GM18858 (cell line): Measurements from ENCODE around the gene UAP1.

Experiments
- ATAC-seq: cut with Tn5 transposase; IDR thresholded peaks from one replicate; pipeline ENCODE4 v1.9.1; 2021; ENCODE audit not compliant: unreplicated experiment

UAP1 gene

DNA sequence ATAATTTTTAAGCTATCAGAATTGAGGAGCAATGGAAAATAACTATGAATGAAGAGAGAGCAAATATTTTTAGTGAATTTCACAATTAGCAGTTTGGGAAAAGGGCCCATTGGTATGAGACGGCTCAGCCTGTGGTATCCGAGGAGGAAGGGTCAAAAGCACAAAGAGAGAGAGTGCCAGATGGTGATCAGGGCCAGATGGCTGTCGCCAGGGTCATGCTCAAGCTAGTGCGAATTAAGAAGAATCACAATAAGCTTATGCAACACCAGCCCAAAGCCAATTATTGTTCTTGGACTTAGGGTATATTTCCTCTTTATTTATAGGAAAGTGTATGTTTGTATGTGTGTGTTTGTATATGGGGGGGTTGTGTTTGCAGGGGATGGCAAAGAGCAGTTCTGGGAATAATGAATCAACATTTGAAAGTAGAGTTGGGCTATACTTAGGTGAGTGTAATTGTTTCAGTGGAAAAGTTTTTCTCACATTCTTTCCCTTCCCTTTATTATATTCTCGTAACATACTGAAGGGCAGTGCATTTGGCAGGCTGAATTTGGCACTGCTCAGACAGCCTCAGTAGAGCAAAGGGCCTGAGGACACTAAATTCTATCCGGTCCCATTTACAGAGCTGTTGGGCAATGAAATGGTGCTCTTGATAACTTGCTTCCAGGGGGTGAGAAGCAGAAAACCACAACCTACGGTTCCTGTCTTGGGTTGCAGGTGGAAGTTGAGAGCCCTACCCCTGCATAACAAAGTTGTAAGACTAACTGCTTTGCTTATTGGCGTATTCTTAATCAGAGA lies 51.3 kb downstream of the UAP1 start:
- ATAC-seq = no peak

- no peak for ATAC-seq
Observed at GRCh38 chr1:162616848-162617247, 55.3 kb downstream of the UAP1 start.

- no peak for ATAC-seq
Observed at GRCh38 chr1:162617513-162617912, 56.0 kb downstream of the UAP1 start.

DNA sequence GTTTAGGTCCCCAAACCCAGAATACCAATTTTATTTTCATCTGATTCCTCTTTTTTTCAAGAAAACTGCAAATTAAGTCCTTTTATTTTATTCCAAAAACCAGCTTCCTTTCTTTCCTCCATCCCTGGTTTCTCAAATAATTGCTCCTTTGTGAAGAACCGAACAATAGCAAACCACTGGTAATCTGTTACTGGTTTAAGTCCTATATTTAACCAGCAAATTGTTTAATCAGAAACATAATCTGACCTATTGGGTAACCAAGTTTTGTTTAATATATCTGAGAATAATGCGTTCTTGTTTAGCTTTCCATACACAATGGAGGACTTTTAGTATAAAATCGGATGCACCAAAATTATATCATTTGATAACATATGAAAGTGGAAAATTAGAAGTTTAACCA lies 57.6 kb downstream of the UAP1 start:
- ATAC-seq = no peak

DNA sequence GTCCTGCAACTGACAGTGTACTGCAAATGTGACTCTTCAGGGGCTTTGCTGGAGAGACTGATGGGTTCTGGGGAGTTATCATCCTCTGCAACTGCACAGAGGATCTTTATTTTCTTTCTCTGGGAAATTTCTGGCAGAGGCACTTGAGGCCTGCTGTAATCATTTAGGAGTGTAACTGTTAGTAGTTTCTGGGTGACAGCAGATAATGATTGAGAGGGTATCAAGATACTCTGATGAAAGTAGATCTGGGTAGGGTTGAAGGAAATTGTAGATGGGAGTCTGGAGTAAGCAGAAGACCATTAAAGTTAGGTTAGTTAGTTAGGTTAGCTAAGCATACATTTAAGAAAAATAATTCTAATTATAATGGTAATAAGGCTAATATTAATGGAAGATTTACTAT lies 59.7 kb downstream of the UAP1 start:
- no peak for ATAC-seq

DNA sequence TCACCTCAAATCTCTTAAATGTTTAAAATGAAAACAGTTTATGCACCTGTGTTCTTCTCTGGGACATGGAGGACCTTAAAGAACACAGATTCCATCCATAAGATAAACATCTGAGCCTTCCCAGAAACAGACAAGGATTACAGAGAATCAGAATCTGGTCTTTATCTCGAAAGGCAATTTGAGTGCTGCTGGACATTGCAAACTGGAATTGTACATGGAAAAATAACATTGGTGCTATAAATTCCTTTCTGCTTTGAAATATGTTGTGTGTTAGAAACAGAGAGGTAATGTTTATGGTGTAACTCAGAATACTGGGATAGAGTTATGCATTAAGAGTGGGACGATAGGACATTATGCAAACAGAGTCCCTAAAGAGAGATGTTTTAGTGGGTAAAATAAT lies 64.2 kb downstream of the UAP1 start:
- ATAC-seq = no peak

DNA sequence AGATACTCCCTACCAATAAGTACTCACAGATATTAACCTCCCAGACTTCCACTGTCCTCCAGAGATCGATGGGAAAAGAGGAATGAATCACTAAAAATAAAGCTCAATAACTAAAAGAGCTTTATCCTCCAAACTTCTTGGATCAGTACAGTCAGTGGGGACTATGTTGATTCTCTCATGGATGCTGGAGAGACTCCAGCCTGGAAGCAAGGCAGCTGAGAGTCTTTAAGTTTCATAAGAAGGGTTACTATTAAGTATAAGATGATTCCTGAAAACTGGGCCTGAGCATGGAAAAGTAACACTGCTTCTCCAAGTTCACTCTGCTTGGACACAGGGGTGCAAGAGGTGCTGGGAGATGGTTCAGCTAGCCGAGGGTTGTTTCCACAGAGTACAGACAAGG lies 64.6 kb downstream of the UAP1 start:
- ATAC-seq = no peak

DNA sequence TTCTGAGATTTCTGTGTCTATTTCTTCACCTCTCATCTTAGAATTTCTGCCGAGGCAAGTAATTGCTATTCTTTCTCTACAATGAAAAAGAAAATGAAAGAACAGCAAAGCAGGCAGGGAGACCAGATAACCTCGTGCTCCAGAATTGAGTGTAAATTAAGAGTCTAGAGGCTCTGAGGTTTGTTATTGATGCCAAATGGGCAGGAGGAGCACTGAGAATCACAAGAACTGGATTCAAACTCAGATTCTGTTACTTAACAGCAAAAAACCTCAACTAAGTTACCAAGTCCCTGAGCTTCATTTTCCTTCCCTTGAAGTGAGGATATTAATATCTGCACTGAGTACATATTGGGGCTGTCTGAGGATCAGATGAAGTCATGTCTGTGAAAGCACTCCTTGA lies 65.2 kb downstream of the UAP1 start:
- ATAC-seq = no peak

DNA sequence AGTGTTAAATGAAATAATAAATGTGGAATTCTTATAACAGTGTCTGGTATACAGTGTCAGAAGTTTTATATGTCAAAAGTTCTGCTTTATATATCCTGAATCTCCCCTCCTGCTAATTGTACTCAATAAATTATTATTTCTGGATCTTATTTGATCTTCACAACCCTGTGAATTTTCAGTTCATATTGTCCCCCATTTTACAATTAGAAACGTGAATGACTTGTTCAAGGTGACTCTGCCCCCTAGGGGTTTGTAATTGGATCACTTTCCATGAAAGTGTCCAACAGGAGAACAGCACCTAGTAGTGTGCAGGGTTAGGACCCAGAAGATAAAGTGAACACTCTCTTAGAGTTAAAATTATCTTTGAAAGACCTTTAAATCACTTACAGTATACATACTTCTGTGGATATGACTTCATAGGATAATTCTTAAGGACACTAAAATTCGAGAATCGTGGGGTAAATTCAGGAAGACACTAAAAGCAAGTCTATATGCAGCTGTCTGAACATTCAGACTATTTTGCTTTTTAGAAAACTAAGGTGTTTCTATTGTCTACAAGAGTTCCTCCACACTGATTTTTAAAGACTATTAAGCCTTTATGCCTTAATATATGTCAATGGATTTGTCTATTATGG lies 66.3 kb downstream of the UAP1 start:
- ATAC-seq = no peak

DNA sequence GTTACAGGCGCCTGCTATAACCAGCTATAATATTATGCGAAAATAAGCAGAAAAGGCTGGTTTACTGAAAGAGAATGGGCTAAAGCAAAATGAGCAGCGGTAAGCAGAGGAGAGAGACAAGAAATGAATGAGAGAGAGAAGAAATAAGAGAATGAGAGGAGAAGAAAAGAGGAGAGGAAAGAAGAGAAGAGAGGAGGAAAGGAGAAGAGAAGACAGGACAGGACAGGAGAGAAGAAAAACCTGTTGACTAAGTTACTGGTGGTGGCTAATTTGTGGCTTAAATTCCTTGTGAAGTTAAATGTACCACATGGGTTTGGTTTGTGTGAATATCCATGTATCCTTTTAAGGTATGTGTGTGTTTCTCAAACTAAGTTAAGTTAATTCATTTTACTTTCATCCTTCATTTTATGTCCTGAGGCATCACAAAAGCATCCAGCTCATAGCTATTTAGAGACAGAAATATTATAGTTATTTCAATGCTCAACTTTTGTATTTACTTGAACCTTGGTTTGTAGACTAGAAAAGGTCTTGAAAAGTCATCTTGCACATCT lies 67.6 kb downstream of the UAP1 start:
- no peak for ATAC-seq

DNA sequence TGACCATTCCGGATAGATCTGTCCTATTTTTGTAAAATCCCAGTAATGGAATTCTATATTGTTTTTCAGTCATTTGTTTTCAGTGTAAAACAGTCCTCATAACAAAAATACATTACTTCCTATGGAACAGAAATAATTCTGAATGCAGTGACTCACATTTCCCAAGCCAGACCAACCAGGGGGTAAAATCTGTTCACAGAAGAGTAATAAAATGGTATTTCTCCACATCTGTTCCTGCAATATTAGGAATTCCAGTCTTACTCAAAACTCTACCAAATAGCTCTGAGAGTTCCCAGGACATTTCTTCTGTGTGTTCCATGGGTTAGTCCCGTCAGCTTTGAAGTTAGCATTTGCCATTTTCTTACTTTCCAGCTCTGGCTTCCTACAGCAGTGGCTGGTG lies 68.1 kb downstream of the UAP1 start:
- ATAC-seq = no peak

DNA sequence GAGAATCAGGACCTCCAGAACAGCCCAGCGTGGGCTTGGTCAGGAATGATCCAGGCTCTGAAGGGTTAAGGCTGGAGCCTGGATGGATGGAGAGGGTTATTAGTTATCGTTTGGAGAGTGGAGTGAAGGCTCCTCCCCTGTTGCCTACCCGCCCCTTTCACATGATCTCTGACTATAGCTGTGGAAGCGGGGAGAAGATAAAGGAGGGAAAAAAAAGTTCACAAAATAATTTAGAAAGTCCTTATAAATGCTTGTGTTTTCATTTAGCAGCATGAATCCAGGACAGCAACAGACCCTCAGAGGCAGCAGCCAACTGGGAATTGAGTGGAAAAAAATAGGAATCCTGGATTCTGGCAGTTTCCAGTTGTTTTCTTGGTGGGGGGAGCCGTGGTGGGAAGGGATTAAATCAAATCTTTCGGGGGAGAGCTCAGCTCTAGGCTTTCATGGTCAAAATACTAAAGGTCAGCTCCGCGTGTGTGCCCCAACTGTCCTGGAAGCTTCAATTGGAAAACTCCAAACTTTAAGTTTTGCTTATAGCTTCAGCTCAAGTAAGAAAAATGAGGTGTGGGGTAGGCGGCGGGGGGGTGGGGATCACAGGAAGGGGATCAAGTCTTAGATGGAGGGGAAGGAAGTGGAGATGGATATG lies 70.1 kb downstream of the UAP1 start:
- no peak for ATAC-seq

DNA sequence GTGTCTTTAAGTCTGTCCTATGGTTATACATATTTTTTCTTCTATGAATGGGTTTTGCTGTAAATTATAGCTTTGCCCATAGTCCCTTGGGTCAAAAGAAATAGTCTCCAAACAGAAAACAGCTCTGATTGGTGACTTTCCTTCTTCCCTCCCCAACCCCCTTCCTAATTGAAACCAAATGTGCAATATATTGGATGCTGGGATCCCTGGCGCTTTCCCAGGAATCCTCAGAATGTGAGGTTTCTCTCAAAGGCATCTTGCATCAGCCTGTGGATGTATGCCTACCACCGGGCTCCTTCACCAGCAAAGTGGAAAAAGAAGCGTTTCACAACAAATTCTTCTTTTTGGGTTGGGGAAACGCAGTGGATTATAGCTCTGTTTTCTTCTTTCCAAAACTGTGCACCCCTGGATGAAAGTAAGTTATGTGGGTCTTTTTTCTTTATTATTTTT lies 70.7 kb downstream of the UAP1 start, which contains the start of gene DDR2:
Gene DDR2 (plus strand): TSS at position 248 of the 450 bp plus-strand sequence. CDS start 86,600 bp downstream, outside the sequence.
- ATAC-seq = no peak

GRCh38 chr1:162632698-162633080 lies 71.2 kb downstream of the UAP1 start:
- no peak for ATAC-seq

DNA sequence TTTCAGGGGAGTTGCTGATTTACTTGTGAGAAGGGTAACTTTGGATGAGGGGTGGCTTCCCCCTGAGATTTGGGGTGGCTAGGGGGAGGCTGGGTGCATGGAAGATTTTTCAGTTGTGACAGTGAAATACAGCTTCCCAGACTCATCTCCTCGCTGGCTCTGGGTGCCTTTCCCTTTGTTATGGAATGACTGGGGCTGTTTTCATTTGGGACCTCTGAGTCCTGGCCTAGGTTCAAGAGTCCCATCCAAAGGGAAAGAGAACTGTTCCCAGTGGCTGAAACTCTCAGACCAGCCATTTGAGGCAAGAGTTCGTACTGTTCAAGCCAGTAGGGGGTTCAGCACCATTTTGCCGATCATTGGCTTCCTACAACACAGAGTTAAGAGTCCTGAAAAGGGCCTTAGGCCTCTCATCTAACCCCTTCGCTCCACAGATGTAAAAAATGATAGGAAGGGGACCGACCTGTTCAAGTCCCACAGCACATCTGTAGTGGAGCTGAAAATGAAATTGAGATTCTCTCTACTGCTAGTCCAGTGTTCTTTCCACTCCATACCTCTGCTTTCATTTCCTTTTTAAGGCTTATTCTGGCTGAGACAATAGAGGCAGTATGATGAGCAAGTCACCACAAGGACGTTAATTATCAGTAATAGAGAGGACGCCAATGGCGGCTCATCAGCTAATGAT lies 71.7 kb downstream of the UAP1 start:
- peak; percentile 60 for ATAC-seq

- ATAC-seq = no peak
Observed at GRCh38 chr1:162635418-162635817, 73.9 kb downstream of the UAP1 start.

- no peak for ATAC-seq
Observed at GRCh38 chr1:162639718-162640117, 78.2 kb downstream of the UAP1 start.

DNA sequence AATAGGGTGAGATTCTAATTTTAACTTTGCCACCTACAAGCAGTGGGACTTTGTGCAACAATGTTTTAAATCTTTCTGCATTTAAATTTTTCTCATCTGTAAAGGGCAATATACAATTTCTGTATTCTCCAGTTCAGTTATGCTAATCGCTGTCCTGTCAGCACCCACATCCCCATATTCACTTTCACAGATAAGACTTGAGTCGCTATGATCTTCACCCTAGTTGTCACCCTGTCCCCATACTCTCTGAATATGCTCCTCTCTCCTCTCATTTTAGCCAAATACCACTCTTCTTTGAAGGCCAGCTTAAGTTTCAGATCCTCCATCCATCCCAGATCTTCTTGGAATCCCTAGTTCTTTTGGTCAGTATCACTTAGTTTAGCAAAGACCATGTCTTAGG lies 79.6 kb downstream of the UAP1 start:
- ATAC-seq = no peak

- no peak for ATAC-seq
Observed at GRCh38 chr1:162644986-162645314, 83.4 kb downstream of the UAP1 start.

GRCh38 chr1:162645666-162646065 lies 84.1 kb downstream of the UAP1 start:
- ATAC-seq = no peak

- ATAC-seq = no peak
Observed at GRCh38 chr1:162649583-162649982, 88.1 kb downstream of the UAP1 start.
